RCC 7860 (cell line): Measurements from ENCODE around the gene ZNHIT1.
"Not testable (repeated sequence)": the region's sequence is repeated elsewhere in the genome, so short reads cannot be mapped to it uniquely, and the experiment has no call there.

ENCODE experiments used
- DNase-seq: peaks from one replicate; pipeline ENCODE4 v3.0.0-alpha.2; 2015; ENCODE audit warnings: low spot score
- FAIRE-seq: peaks from 2 replicates; lab custom pipeline; 2012; peaks lifted over from hg19 to GRCh38; lab: Jason Lieb, UNC

Gene ZNHIT1

GRCh38 chr7:101239191-101239950 is 21.4 kb downstream of the ZNHIT1 start:
- DNase-seq (no peak), FAIRE-seq (no peak)

- FAIRE-seq: no peak
- no peak for DNase-seq
These were observed 21.9 kb downstream of the ZNHIT1 start for GRCh38 chr7:101239951-101240220.

GRCh38 chr7:101240226-101241014 is 22.5 kb downstream of the ZNHIT1 start:
- FAIRE-seq: no peak
- no peak for DNase-seq

GRCh38 chr7:101241015-101241363 is 23.0 kb downstream of the ZNHIT1 start:
- DNase-seq (no peak), FAIRE-seq (no peak)

DNA sequence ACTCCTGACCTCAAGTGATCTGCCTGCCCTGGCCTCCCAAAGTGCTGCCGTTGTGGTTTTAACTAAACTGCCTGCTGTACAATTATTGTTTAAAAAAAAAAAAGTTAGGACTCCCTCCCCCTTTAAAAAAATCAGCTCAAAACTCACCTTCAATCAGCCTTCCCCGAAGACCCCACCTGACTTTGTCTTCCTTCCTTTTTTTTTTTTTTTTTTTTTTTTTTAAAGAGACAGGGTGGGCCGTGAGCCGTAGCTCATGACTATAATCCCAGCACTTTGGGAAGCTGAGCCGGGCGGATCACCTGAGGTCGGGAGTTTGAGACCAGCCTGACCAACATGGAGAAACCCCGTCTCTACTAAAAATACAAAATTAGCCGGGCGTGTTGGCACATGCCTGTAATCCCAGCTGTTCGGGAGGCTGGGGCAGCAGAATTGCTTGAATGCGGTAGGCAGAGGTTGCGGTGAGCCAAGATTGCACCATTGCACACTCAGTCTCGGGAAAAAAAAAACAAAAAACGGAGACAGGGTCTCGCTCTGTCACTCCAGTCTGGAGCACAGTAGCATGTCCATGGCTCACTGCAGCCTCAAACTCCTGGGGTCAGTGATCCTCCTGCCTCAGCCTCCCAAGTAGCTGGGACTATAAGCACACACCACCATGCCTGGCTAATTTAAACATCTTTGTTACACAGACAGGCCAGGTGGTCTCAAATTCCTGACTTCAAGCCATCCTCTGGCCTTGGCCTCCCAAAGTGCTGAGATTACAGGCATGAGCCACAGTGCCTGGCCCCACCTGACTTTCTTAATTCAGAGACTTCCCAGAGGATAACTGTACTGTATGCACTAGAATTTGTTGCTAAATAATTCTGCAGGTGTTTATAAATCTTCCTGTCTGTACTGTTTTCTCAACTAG is 23.7 kb downstream of the ZNHIT1 start:
- no peak for FAIRE-seq
- DNase-seq: no peak

DNA sequence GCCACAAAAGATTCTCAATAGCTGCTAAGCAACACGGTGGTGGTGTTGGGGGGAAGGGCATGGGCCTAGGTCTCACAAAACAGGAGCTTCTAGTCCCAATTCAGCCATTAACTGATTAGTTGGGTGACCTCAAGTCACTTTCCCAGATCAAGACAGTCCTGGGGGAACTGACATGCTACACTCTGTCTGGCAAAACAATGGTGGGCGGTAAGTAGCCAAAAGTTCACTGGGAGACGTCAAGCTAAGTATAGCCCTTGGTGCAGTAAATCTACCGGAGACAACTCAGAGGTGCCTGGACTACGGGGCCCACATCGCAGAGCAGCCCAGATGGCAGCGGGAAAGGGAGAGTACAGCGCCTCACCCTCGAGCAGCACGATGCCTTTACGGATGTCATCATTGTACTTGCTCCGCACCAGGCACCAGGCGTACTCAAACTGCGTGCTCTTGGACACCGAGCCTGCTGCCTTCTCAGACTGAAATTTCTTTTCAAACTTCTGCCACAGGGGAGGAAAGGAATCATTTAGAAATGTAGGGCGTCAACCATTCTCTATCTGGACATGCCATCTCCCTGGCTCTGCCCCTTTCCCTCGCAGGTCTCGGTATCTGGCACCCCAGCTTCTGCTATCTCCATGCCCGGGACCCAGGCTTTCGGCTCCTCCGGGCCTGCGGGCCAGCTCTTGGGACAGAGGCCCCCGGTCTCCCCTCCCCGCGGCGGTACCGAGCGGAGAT is 25.8 kb downstream of the ZNHIT1 start:
- no peak for DNase-seq
- no peak for FAIRE-seq

GRCh38 chr7:101244375-101245146 is 26.6 kb downstream of the ZNHIT1 start, which contains the start of gene FIS1:
Gene FIS1 (minus strand): TSS chr7:101245081. CDS start chr7:101245004, 77 bp downstream.
- DNase-seq (peak; percentile 85), FAIRE-seq (no peak)

- no peak for FAIRE-seq
- DNase-seq: no peak
These were observed 27.2 kb downstream of the ZNHIT1 start for GRCh38 chr7:101245147-101245668.

GRCh38 chr7:101248276-101248675 is 30.3 kb downstream of the ZNHIT1 start:
- no peak for FAIRE-seq
- no peak for DNase-seq

GRCh38 chr7:101250324-101250723 is 32.4 kb downstream of the ZNHIT1 start:
- FAIRE-seq: no peak

DNA sequence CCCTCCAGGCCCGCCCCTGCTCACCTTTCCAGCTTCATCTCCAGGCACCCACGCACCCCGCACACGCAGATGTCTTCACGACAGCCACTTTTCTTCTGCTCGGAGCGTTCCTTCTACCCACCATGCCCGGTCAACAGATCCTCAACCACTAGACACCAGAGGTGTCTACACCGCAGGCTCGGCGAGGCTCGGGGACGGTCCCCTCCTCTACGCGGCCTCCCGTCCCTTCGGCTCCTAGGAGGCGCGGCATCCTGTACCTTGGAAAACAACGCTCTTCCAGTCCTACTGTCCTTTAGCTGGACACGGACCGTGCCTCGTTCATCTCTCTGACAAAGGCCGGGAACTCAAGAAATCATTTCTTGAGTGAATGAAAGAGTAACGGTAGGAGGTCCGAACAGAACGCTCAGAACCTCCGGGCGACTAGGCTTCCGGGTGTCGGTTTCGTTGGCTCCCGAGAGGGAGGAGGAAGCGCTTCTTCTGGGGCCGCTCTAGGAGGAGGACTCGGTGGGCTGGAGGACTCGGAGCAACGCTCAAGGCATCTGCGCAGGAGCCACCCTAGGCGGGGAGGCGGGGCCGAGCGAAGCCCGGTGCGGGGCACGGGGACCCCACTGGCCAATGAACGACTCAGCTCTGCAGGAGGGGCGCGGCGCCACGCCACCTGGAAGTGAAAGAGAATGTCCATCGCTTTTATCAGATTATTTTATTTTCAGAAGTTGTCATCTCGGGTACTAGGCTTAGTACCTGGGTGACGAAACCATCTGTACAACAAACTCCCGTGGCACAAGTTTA is 34.1 kb downstream of the ZNHIT1 start:
- DNase-seq (peak; percentile 95), FAIRE-seq (peak; percentile 92)

More at GRCh38 chr7:101250324-101250723, 32.4 kb downstream of the ZNHIT1 start:
- DNase-seq: no peak

DNA sequence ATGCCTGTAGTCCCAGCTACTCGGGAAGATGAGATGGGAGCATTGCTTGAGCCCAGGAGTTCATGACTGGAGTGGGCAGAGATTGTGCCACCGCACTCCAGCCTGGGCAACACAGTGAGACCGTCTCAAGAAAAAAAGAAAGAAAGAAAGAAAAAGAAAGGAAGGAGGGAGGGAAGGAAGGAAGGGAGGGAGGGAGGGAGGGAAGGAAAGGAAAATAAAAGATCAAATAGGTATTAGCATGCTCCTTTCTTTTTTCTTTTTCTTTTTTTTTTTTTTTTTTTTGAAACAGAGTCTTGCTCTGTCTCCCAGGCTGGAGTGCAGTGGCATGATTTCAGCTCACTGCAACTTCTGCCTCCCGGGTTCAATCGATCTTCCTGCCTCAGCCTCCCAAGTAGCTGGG is 35.2 kb downstream of the ZNHIT1 start:
- not testable (repeated sequence) for FAIRE-seq, DNase-seq

- DNase-seq (no peak), FAIRE-seq (no peak)
These were observed 37.8 kb downstream of the ZNHIT1 start for GRCh38 chr7:101255796-101256195.

- FAIRE-seq (no peak), DNase-seq (no peak)
These were observed 40.3 kb downstream of the ZNHIT1 start for GRCh38 chr7:101258243-101258731.

GRCh38 chr7:101264102-101264706 is 46.2 kb downstream of the ZNHIT1 start:
- DNase-seq, FAIRE-seq: not testable (repeated sequence)

GRCh38 chr7:101265622-101266516 is 47.9 kb downstream of the ZNHIT1 start:
- DNase-seq: no peak
- no peak for FAIRE-seq

- FAIRE-seq: no peak
- no peak for DNase-seq
These were observed 51.7 kb downstream of the ZNHIT1 start for GRCh38 chr7:101269664-101270063.
